ENCODE data around the gene STK39. TPM values are rescaled to one million over a fixed set of nuclear protein-coding genes. Genes with fewer than 3 reads are reported as not detected.

Gene STK39
- total and polyA plus RNA-seq, 2 of the 4 experiments (the other 2 are of a cell fraction), result 11.8 to 16.4 TPM

DNA sequence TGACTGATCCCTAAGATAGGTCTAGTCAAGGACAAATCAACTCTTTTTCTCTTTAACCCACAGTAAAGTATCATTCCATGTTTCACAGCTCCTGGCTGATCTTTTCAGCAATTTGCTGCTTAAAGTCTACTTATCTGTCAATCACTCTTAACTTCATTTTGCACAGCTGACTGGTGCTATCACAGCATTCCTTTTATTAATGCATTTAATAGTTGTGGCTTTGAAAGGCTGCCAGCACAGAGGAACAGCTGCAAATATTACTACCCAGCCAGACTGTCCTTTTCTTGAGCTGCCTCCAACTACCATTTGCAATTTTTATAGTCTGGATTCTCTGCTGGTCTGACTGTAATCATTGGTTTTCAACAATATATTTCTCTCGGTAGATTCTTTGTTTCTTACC lies 303.5 kb downstream of the STK39 start:
- DNase-seq (peak; percentile 20), ATAC-seq (ENCODE audit: low read depth) (no peak; the same call in 1 of the 2 replicates)
- Histone ChIP-seq H4K5ac (ENCODE audit: low read depth, low read length) (no peak overlapping the region), H3K9me3 (ENCODE audit: control insufficient read depth, insufficient read depth, low read length) (no peaks in the 10 kb centered on the region), H3K23ac (ENCODE audit: low read depth, low read length) (no peak overlapping the region), H3K9ac (ENCODE audit: low read depth, low read length) (no peak overlapping the region), H3K4me3 (ENCODE audit: insufficient read depth, low read depth, low read length) (no peak overlapping the region), H3K9me1 (ENCODE audit: insufficient read depth, low read length) (no peaks in the 10 kb centered on the region), H2BK20ac (ENCODE audit: low read depth, low read length) (no peak overlapping the region), H4K20me1 (ENCODE audit: insufficient read depth, low read length) (no peaks in the 10 kb centered on the region), H4K8ac (ENCODE audit: low read depth in 2 of 2, low read length in 2 of 2) (no peak overlapping the region), H3K79me1 (ENCODE audit: low read depth in 1 of 2, low read length in 2 of 2) (no peaks in the 10 kb centered on the region), H3K14ac (replicated peaks; ENCODE audit: low read depth, low read length) (no peak overlapping the region), H2BK15ac (ENCODE audit: low read depth, low read length) (no peak overlapping the region), H2BK120ac (ENCODE audit: low read depth, low read length) (no peak overlapping the region), H3K27ac (ENCODE audit: insufficient read depth, low read length) (no peak overlapping the region), H3K27me3 (ENCODE audit: control insufficient read depth, insufficient read depth, low read length) (no peaks in the 10 kb centered on the region), H3K56ac (ENCODE audit: extremely low read depth, insufficient read depth, low read length) (no peak overlapping the region), H2AFZ (replicated peaks; ENCODE audit: low read length, poor library complexity) (no peak overlapping the region), H3K4me1 (ENCODE audit: control insufficient read depth, insufficient read depth, low read length) (no peaks in the 10 kb centered on the region), H2AK5ac (ENCODE audit: low read depth, low read length) (no peak overlapping the region), H3K36me3 (ENCODE audit: control insufficient read depth, insufficient read depth, low read length) (no peaks in the 10 kb centered on the region), H3K4me2 (ENCODE audit: low read depth, low read length) (no peak overlapping the region), H4K91ac (ENCODE audit: insufficient read depth, low read depth, low read length) (no peak overlapping the region), H3K4ac (ENCODE audit: low read depth, low read length) (no peak overlapping the region), H3K18ac (ENCODE audit: low read depth, low read length) (no peak overlapping the region), H2BK5ac (ENCODE audit: low read depth, low read length, poor library complexity, severe bottlenecking) (no peak overlapping the region), H2AK9ac (replicated peaks; ENCODE audit: low read depth, low read length, poor library complexity) (no peak overlapping the region)
- ChIA-PET POLR2A (ENCODE audit: unreplicated experiment) (no interaction called here), CTCF (interaction anchor here (1.6 kb wide), 1 partner anchor 175 kb away, joined by 8 read pairs; no protein-coding TSS in a partner anchor)
- intact Hi-C loops (cut with micrococcal nuclease) (no loop called here), dilution Hi-C loops (cut with HindIII; ENCODE audit: low sequenced_read_pairs, unreplicated experiment) (no loop called here), in situ Hi-C loops (cut with MboI; ENCODE audit: low sequenced_read_pairs) (no loop called here)
- no CpG with 5 or more reads among the region's 1 CpG for WGBS, 2 experiments (ENCODE audit: extremely low coverage in 2 of 2, insufficient read length in 1 of 2)
- TF ChIP-seq BHLHE40 (IDR thresholded peaks at IDR 0.05; ENCODE audit: low read depth, low read length) (no peak), MXI1 (IDR thresholded peaks at IDR 0.05; ENCODE audit: borderline replicate concordance, low read depth, low read length) (no peak)
- no TSS peak for BruUV-seq (replicated peaks)
